Measurements from ENCODE around the gene IGFL4. TPM values are rescaled to one million over a fixed set of nuclear protein-coding genes. Genes with fewer than 3 reads are reported as not detected.

Gene IGFL4
- total and polyA plus RNA-seq, 9 of the 15 experiments (the other 6 are each of a cell fraction or from before 2014, with no cell fraction given): not detected

- TF ChIP-seq YY1 (IDR thresholded peaks at IDR 0.05; ENCODE audit: borderline replicate concordance in 1 of 3, control insufficient read depth in 1 of 3, extremely low read depth in 1 of 3, insufficient read depth in 3 of 3, insufficient read length in 1 of 3, insufficient replicate concordance in 2 of 3, low read depth in 1 of 3, low read length in 2 of 3) (peak in 2 of 3 experiments; percentile 73 to 87), SUPT5H (IDR thresholded peaks at IDR 0.05) (no peak), SAP30 (IDR thresholded peaks at IDR 0.05; ENCODE audit: borderline replicate concordance, insufficient read depth, low read depth, low read length, poor library complexity, severe bottlenecking) (no peak), L3MBTL2 (IDR thresholded peaks at IDR 0.05) (peak; percentile 57; the same call in 1 of the 2 replicates), USF1 (CRISPR knock-in tag; IDR thresholded peaks at IDR 0.05) (no peak), SMARCB1 (IDR thresholded peaks at IDR 0.05; ENCODE audit: insufficient read length, low read depth) (no peak), ARID3A (IDR thresholded peaks at IDR 0.05; ENCODE audit: borderline replicate concordance, low read depth, low read length) (0 out of 2 replicates have a peak, but pooled peaks have one; percentile 51), BDP1 (IDR thresholded peaks at IDR 0.05; ENCODE audit: insufficient read depth, insufficient read length) (no peak), USF2 (CRISPR knock-in tag; IDR thresholded peaks at IDR 0.05) (no peak), IRF2 (CRISPR knock-in tag; IDR thresholded peaks at IDR 0.05) (no peak), ZMIZ1 (IDR thresholded peaks at IDR 0.05; ENCODE audit: low read depth in 2 of 2, low read length in 2 of 2) (0 out of 4 replicates have a peak, but pooled peaks of 1 of the 2 experiments have one; percentile 37), SMAD2 (IDR thresholded peaks at IDR 0.05; ENCODE audit: low read depth, low read length) (no peak), SAFB (IDR thresholded peaks at IDR 0.05; ENCODE audit: borderline replicate concordance, low read depth, low read length) (no peak), UBTF (IDR thresholded peaks at IDR 0.05; ENCODE audit: borderline replicate concordance in 1 of 2, low read depth in 2 of 2, low read length in 2 of 2) (no peak), MAFG (tag; conservative IDR thresholded peaks at IDR 0.05) (no peak)
Observed at GRCh38 chr19:46076951-46077814, 36.4 kb upstream of the IGFL4 start (continued).
